ENCODE data around the gene RABGAP1L.

RABGAP1L gene

DNA sequence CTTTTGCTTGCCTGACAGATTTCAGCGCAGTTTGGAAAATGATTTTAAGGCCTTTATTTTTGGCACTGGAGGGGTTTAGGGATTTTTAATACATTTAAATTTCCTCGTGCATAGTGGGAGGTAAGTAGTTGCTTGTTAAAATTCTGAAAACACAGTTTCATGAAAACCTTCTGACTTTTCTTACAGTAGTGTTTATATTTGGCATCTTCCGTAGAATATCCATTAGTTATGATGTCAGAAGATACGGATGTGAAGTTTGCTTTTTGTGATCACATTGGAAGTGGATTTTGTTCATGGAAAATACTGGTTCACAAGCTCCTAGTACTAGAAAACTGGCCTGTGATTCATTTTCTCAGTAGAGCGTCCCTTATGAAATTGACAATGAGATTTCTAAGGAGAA lies 1.3 kb downstream of the RABGAP1L start:
- no peak for DNase-seq (ENCODE audit: low read depth)
- peak overlapping the region; percentile 82 for H3K4me3 ChIP-seq (ENCODE audit: low read depth, low read length)
- TF ChIP-seq, protein P1, sequence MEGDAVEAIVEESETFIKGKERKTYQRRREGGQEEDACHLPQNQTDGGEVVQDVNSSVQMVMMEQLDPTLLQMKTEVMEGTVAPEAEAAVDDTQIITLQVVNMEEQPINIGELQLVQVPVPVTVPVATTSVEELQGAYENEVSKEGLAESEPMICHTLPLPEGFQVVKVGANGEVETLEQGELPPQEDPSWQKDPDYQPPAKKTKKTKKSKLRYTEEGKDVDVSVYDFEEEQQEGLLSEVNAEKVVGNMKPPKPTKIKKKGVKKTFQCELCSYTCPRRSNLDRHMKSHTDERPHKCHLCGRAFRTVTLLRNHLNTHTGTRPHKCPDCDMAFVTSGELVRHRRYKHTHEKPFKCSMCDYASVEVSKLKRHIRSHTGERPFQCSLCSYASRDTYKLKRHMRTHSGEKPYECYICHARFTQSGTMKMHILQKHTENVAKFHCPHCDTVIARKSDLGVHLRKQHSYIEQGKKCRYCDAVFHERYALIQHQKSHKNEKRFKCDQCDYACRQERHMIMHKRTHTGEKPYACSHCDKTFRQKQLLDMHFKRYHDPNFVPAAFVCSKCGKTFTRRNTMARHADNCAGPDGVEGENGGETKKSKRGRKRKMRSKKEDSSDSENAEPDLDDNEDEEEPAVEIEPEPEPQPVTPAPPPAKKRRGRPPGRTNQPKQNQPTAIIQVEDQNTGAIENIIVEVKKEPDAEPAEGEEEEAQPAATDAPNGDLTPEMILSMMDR (IDR thresholded peaks at IDR 0.05; ENCODE audit: low read depth, low read length, missing control alignments) = no peak
- in situ Hi-C loops (cut with HindIII; ENCODE audit: low sequenced_read_pairs) = no loop called here

DNA sequence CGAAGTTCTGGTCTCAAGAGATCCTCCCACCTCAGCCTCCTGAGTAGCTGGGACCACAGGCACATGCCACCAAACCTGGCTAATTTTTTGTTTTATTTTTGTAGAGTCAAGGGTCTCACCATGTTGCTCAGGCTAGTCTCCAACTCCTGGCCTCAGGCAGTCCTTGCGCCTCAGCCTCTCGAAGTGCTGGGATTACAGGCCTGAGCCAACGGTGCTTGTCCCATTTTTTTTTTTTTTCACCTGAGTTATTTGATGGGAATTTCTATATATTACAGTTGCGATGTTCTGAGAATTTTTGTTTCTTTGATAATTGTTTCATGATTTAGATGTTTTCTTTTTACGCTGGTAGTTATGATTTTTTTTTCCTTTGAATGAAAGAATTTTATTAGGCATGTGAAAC lies 2.5 kb downstream of the RABGAP1L start:
- TF ChIP-seq, protein P1 (IDR thresholded peaks at IDR 0.05; ENCODE audit: low read depth, low read length, missing control alignments) = no peak
- no peak for DNase-seq (ENCODE audit: low read depth)
- in situ Hi-C loops (cut with HindIII; ENCODE audit: low sequenced_read_pairs) = no loop called here

DNA sequence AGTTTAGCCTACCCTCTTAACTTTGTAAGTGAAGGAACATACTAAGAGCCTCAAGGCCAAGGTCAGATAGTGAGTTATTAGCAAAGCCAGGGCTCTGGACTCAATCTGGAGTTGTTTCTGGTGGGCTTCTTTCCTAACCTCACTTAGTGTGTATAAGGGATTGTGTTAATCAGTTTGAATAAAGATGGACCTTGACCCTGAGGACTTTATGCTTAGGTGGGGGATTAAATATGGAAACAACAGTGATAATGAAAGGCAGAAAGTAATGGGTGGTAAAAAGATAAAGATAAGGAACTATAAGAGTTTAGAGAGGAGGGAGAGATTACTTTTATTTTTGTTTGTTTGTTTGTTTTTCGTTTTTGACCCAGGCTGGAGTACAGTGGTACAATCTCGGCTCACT lies 5.5 kb downstream of the RABGAP1L start:
- TF ChIP-seq, protein P1 (IDR thresholded peaks at IDR 0.05; ENCODE audit: low read depth, low read length, missing control alignments) = no peak
- no peak for DNase-seq (ENCODE audit: low read depth)
- in situ Hi-C loops (cut with HindIII; ENCODE audit: low sequenced_read_pairs) = no loop called here
- H3K4me3 ChIP-seq (ENCODE audit: low read depth, low read length) = no peak overlapping the region

More for the DNA sequence above, 2.5 kb downstream of the RABGAP1L start:
- H3K4me3 ChIP-seq (ENCODE audit: low read depth, low read length) = no peak overlapping the region

DNA sequence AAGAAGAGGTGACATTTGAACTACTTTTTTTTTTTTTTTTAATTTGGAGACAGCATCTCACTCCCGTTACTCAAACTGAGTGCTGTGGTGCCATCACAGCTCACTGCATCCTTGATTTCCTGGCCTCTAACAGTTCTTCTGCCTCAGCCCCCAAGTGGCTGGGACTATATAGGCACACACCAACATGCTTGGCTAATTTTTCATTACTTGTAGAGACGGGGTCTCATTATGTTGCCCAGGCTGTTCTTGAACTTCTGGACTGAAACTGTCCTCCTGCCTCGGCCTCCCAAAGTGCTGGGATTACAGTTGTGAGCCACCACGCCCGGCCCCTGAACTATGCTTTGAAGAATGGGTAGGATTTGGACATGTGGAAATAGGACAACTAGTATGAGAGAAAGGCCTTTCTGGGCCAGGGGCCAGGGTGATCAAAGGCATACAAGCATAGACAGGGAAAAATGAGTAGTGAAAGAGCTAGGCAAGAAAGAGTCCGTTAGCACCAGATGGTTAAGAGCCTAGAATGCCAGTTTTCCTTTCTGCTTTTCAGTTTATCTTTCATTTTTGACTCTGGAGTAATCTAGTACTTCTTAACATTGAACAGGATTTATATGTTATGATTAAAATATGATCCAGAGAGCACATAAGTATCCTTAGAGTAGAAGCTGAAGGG lies 6.3 kb downstream of the RABGAP1L start:
- in situ Hi-C loops (cut with HindIII; ENCODE audit: low sequenced_read_pairs) = no loop called here

DNA sequence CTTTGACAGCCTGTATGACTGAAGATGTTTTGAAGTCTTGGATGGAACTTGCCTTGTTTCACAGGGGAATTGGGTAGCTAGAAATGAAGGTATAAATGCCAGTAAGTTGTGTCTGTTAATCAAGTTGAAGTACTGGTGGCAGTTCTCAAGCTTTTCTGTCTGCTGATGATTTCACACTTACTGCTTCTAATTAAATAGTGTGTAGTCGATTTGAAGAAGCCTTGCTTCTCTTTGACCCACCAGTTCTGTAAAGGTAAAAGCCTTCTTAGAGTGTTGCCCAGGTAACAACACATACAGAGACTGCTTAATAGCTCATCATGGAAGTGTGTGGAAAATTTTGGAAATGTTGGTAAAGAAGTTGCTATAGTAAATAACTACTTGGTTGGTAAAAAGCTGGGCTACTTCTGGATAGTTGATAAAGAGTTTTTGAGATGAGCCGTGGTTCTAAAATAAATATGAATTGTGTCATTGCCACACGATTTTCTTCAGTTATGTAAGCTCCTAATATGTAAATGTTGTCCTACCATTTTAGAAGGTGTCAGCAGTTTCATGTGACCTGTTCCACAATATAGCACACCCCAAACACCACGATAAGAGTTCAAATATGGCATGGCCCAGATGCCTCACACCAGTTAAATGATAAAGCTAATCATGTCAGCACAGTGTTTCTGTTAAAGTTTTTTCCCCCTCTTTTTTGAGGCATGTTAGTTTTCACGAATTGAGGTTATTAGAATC lies 7.4 kb downstream of the RABGAP1L start:
- DNase-seq (ENCODE audit: low read depth) = no peak
- in situ Hi-C loops (cut with HindIII; ENCODE audit: low sequenced_read_pairs) = no loop called here
- H3K4me3 ChIP-seq (ENCODE audit: low read depth, low read length) = no peak overlapping the region
- TF ChIP-seq, protein P1 (IDR thresholded peaks at IDR 0.05; ENCODE audit: low read depth, low read length, missing control alignments) = no peak

More for the DNA sequence above, 6.3 kb downstream of the RABGAP1L start:
- no peak for DNase-seq (ENCODE audit: low read depth)
- TF ChIP-seq, protein P1 (IDR thresholded peaks at IDR 0.05; ENCODE audit: low read depth, low read length, missing control alignments) = no peak
- H3K4me3 ChIP-seq (ENCODE audit: low read depth, low read length) = no peak overlapping the region

DNA sequence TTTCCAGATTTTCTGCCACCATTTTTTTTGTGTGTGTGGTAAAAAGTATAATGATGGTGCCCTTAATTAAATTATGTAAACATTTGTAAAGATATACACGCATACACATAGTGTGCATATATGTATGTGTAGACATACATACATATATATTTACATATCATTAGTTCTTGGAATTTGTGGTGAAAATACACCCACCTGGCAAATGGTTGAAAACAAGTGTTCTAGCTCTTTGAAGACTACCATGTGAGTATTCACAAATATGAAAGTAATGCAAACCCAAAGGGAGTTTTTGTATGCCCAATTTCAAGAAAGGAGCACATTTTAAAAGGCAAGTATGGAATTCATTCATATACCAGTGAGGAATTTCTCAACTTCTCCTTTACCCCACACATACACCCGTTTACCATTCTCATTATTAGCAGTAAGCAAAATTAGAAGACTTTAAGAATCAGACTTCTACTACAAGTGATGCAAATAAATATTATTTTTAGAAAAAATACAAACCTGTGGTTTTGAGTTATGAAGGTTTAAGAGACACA lies 8.0 kb downstream of the RABGAP1L start:
- no peak for DNase-seq (ENCODE audit: low read depth)
- TF ChIP-seq, protein P1 (IDR thresholded peaks at IDR 0.05; ENCODE audit: low read depth, low read length, missing control alignments) = no peak
- in situ Hi-C loops (cut with HindIII; ENCODE audit: low sequenced_read_pairs) = no loop called here
- no peak overlapping the region for H3K4me3 ChIP-seq (ENCODE audit: low read depth, low read length)
